Breast epithelium (tissue), 4 donors: ENCODE data around the gene LOX. TPM values are rescaled to one million over a fixed set of nuclear protein-coding genes. Genes with fewer than 3 reads are reported as not detected.

ENCODE experiments used
- DNase-seq, 2 donors: peaks; one replicate each; pipeline ENCODE4 v3.0.0-alpha.2; 2019; ENCODE audit warnings: low spot score in 2 of 2
- H3K27ac ChIP-seq, 2 donors: fragments of 200-600 bp; sonication (generic) in 1 of 2; one replicate each; pipeline ENCODE4 v1.5.1; 2016 to 2019; ENCODE audit warnings: mild to moderate bottlenecking in 1 of 2
- H3K27me3 ChIP-seq, 2 donors: fragments of 200-600 bp; sonication (generic) in 1 of 2; one replicate each; pipeline versions ENCODE4 v1.5.1 to v1.6.0; 2017 to 2019; ENCODE audit warnings: control low read depth in 1 of 2, mild to moderate bottlenecking in 1 of 2
- H3K36me3 ChIP-seq: fragments of 200-600 bp; one replicate; pipeline ENCODE4 v1.5.1; 2019
- H3K4me1 ChIP-seq, 2 donors: fragments of 200-600 bp; sonication (generic); one replicate each; pipeline ENCODE4 v1.5.1; 2016 to 2019; ENCODE audit warnings: control low read depth in 1 of 2
- H3K4me3 ChIP-seq, 3 donors: fragments of 200-600 bp; sonication (generic); 1 replicate in 2 of 3; 2 replicates in 1 of 3; pipeline ENCODE4 v1.5.1; 2016 to 2019; ENCODE audit warnings: mild to moderate bottlenecking in 3 of 3, moderate library complexity in 2 of 3
- H3K9me3 ChIP-seq, 2 donors: fragments of 200-600 bp; sonication (generic) in 1 of 2; one replicate each; pipeline ENCODE4 v1.5.1; 2016 to 2019; ENCODE audit warnings: control low read depth in 1 of 2
- POLR2A ChIP-seq: fragments of 450-650 bp; IDR thresholded peaks from one replicate; pipeline ENCODE4 v1.6.1; 2016; ENCODE audit warnings: antibody characterized with exemption, mild to moderate bottlenecking, moderate library complexity
- POLR2AphosphoS5 ChIP-seq, 3 donors: sonication (generic); formaldehyde crosslinking; IDR thresholded peaks; one replicate each; pipeline ENCODE4 v1.6.1; 2017; ENCODE audit warnings: antibody characterized with exemption in 3 of 3
- intact Hi-C: fragments of 100-400 bp; cut with DNase I; formaldehyde crosslinking; loops from one replicate; pipeline ENCODE4 v1.15.1; 2023; ENCODE audit warnings: low total_unique reads
- total RNA-seq, 3 donors: library from RNA; depleted of rRNA; stranded (reverse); fragments of >200 nt; gene quantifications; one replicate each; pipeline ENCODE4 v1.1.0, GENCODE V29; 2016
- TF ChIP-seq, protein P1 (sequence below), 3 donors: fragments of 450-650 bp; IDR thresholded peaks; one replicate each; pipeline ENCODE4 v1.5.1; 2016 to 2017; ENCODE audit warnings: antibody characterized with exemption in 3 of 3, mild to moderate bottlenecking in 3 of 3, moderate library complexity in 3 of 3

Gene LOX
- total RNA-seq, 3 donors from 2014 or later, result 22.4 to 162 (median 35.4) TPM

DNA sequence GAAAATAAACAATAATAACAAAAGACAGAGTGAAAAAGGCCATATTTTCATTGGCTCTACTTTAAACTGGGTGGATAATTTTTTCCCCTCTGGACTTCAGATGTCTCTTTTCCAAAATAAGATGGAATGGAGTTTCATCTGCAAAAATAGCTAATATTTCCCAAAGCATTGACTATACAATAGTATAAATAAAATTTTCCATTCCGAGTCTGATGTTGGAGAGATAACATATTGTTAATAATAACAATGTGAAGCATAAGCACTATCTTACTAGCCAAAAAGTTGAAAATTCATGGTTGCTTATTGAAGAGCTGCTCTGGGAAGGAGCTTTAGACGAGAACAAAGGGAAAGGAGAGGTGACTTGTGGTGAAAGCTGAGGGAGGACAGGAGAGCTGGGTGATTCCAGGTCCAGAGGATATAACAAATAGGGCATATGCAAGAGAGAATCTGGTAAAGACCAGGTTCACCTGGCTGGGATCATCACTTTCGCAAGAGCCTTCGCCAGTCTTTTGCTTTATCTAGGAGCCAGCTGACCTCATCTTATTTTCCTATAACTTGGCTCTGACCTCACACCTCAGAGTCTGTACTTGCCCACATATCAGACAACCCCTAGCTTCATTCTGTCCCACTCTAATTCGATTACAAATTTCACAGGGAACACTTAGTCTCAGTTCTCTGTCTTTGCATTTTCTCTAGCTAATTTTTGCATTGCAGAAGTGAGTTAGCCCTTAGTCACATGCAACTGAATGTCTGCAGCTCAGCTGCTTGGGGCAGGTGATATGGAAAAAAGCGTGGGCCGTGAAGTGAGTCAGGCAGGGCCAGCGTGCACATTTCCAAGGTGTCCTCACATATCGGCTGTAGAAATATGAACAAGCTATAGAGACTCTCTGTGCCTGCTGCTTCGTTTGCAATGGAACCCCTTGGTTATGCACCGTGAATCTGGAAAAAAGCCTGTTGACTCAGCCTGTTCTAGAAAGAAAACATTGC lies 43.7 kb upstream of the LOX start:
- Histone ChIP-seq H3K36me3 (no peaks in the 10 kb centered on the region), H3K27ac (no peak overlapping the region), H3K4me3 (no peak overlapping the region), H3K9me3 (no peaks in the 10 kb centered on the region), H3K27me3 (no peaks in the 10 kb centered on the region), H3K4me1 (no peaks in the 10 kb centered on the region)
- no peak for DNase-seq
- intact Hi-C loops, result no loop called here
- TF ChIP-seq, protein P1, sequence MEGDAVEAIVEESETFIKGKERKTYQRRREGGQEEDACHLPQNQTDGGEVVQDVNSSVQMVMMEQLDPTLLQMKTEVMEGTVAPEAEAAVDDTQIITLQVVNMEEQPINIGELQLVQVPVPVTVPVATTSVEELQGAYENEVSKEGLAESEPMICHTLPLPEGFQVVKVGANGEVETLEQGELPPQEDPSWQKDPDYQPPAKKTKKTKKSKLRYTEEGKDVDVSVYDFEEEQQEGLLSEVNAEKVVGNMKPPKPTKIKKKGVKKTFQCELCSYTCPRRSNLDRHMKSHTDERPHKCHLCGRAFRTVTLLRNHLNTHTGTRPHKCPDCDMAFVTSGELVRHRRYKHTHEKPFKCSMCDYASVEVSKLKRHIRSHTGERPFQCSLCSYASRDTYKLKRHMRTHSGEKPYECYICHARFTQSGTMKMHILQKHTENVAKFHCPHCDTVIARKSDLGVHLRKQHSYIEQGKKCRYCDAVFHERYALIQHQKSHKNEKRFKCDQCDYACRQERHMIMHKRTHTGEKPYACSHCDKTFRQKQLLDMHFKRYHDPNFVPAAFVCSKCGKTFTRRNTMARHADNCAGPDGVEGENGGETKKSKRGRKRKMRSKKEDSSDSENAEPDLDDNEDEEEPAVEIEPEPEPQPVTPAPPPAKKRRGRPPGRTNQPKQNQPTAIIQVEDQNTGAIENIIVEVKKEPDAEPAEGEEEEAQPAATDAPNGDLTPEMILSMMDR (IDR thresholded peaks at IDR 0.05), result no peak
- TF ChIP-seq POLR2A, result no peak
- no peak for TF ChIP-seq POLR2AphosphoS5 (IDR thresholded peaks at IDR 0.05)

DNA sequence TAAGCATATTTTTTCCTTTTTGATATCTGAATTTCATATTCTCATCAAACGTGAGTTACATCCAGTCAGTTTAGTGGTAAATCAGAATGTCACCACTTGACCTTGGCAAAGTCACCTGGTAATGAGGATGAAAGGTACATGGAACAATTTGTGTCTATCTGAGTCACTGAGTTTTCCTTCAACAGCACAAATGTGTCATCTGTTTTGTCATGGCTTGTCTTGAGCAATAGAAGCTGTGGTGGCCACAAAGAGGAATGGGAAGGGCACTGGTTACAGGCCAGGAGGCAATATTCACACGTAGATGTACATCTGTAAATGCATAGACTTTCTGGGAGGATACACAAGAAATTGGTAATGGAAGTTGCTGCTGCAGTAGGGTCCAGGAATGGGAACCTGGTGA lies 42.9 kb upstream of the LOX start:
- no peak overlapping the region for H3K27ac ChIP-seq
- no peak for TF ChIP-seq POLR2AphosphoS5 (IDR thresholded peaks at IDR 0.05)
- no peak for TF ChIP-seq POLR2A
- H3K36me3 ChIP-seq, result no peaks in the 10 kb centered on the region
- intact Hi-C loops, result no loop called here
- H3K4me1 ChIP-seq, result no peaks in the 10 kb centered on the region
- no peak for DNase-seq
- no peak overlapping the region for H3K4me3 ChIP-seq
- no peaks in the 10 kb centered on the region for H3K9me3 ChIP-seq
- H3K27me3 ChIP-seq, result no peaks in the 10 kb centered on the region

DNA sequence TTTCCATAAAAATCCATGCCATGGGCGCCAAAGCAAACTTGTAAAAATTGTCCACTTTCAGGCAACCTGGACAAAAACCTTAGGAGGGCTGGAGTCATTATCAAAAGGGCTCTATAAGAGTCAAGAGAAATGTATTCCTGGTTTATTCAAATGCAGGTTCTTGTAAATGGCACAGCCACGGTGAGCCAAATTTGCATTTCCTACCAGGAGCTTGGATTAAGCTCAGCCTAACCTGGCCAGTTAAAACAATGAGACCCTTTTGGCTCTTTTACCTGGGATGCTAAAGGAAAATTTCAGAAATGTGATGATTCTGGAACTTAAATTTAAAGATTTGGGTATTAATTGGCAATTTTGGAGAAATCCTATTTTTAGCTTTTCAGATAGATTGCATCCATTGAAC lies 42.4 kb upstream of the LOX start:
- intact Hi-C loops, result no loop called here
- Histone ChIP-seq H3K4me1 (no peaks in the 10 kb centered on the region), H3K4me3 (no peak overlapping the region), H3K9me3 (no peaks in the 10 kb centered on the region), H3K27ac (no peak overlapping the region), H3K27me3 (no peaks in the 10 kb centered on the region), H3K36me3 (no peaks in the 10 kb centered on the region)
- TF ChIP-seq, protein P1 (IDR thresholded peaks at IDR 0.05), result no peak
- TF ChIP-seq POLR2AphosphoS5 (IDR thresholded peaks at IDR 0.05) (no peak), POLR2A (no peak)
- no peak for DNase-seq

DNA sequence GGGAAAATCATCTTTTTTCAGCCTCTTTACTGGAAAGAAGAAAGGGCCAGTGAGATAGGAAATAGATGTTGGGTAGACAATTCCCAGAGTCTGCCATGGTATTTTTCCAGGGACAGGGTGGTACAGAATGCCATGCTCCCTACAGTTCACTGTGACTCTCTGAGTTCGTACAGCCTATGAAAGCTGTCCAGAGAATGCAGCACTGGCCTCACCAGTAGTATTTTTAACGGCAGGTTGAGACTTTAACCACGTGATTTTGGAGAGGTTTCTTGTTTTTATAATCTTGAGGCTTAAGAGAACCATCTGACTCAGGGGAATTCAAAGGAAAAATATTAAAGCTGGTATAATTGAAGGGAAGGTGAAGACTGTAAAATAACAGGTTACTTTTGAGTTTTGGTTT lies 41.1 kb upstream of the LOX start:
- no peak for DNase-seq
- Histone ChIP-seq H3K27me3 (no peaks in the 10 kb centered on the region), H3K36me3 (no peaks in the 10 kb centered on the region), H3K27ac (no peak overlapping the region), H3K9me3 (no peaks in the 10 kb centered on the region), H3K4me3 (no peak overlapping the region), H3K4me1 (no peaks in the 10 kb centered on the region)
- TF ChIP-seq POLR2A, result no peak
- TF ChIP-seq POLR2AphosphoS5 (IDR thresholded peaks at IDR 0.05), result no peak
- TF ChIP-seq, protein P1 (IDR thresholded peaks at IDR 0.05), result no peak
- intact Hi-C loops, result no loop called here

DNA sequence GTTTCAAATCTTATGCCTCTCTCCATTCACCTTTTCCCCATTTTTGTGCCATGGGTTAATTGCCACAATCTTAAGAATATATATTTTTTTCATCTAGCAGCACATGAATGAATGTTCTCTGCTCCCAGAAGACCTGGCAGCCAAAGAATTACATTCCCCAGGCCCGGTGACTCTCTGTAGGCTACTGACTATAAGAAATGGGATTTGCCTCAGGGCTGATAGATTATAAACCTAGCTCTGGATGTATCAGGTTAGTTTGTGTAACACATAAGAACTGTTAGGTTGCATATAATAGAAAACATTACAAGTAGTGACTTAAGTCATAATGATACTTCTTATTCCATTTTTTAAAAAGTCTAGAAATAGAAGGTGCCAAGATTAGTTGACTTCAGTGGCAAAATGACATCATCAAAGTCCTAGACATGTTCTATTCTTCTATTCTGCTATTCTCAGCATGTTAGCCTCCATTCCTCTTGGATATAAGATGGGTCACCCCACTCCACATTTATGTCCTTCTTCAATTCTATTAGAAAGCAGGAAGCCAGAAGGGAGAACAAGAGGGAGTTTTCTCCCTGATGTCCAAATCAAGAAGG lies 40.4 kb upstream of the LOX start:
- no peak overlapping the region for H3K4me3 ChIP-seq
- TF ChIP-seq, protein P1 (IDR thresholded peaks at IDR 0.05), result no peak
- TF ChIP-seq POLR2A, result no peak
- no peak for TF ChIP-seq POLR2AphosphoS5 (IDR thresholded peaks at IDR 0.05)
- H3K36me3 ChIP-seq, result no peaks in the 10 kb centered on the region
- H3K27ac ChIP-seq, result no peak overlapping the region
- H3K9me3 ChIP-seq, result no peaks in the 10 kb centered on the region
- DNase-seq, result no peak
- no peaks in the 10 kb centered on the region for H3K4me1 ChIP-seq
- intact Hi-C loops, result no loop called here
- no peaks in the 10 kb centered on the region for H3K27me3 ChIP-seq
